ENCODE results near the gene LBX1. TPM values are rescaled to one million over a fixed set of nuclear protein-coding genes. Genes with fewer than 3 reads are reported as not detected.
"Not testable (repeated sequence)": the region's sequence is repeated elsewhere in the genome, so short reads cannot be mapped to it uniquely, and the experiment has no call there.

LBX1 gene
- total RNA-seq, 2 donors from 2014 or later: not detected

DNA sequence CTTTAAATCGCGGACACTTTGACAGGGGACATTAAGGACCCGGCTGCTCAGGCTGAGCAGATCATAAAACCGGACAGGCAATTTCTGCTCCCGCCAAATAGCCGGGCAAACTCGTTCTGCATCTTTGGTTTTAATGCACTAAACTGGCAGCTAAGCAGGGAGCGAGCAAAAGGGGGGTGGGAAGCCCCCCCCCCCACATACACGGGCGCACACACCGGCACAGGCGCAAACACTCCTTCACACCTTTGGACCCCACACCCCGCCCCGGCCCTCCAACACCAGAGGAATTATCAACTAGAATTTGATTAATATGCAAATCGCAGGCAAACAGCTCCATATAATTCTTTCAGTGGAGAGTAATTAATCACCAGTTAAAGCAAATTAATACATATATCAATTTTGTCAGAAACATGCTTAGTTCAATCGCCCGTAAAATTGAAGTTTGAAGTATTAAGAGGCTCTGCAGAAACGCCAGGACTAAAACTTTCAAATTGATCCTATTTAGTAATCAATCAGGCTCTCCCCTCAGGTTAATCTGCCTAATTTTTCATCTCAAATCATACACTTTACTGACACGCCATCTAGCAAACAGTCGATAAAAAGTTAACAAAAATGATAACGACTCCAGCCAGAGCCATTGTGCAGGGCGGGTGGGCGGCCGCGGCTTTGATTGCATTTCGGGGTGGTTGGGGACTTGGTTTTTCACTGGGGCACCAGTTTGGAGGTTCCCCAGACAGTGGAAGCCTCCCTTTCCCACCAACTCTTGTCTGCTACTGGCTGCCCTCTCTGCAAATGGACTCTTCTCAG lies 9.9 kb downstream of the LBX1 start:
- ATAC-seq (replicated peaks in 1 of 2) (no peak), DNase-seq (no peak)
- no peak overlapping the region for H3K4me3 Mint-ChIP-seq
- H3K9me3 Mint-ChIP-seq: no peaks in the 10 kb centered on the region
- no peak overlapping the region for H3K27ac Mint-ChIP-seq
- H3K36me3 Mint-ChIP-seq (ENCODE audit: insufficient read depth in 2 of 2): no peaks in the 10 kb centered on the region
- peaks cover 30% of the 10 kb centered on the region for H3K4me1 Mint-ChIP-seq (ENCODE audit: low read depth)
- peaks cover 88% of the 10 kb centered on the region for H3K27me3 Mint-ChIP-seq (ENCODE audit: low read depth)

DNA sequence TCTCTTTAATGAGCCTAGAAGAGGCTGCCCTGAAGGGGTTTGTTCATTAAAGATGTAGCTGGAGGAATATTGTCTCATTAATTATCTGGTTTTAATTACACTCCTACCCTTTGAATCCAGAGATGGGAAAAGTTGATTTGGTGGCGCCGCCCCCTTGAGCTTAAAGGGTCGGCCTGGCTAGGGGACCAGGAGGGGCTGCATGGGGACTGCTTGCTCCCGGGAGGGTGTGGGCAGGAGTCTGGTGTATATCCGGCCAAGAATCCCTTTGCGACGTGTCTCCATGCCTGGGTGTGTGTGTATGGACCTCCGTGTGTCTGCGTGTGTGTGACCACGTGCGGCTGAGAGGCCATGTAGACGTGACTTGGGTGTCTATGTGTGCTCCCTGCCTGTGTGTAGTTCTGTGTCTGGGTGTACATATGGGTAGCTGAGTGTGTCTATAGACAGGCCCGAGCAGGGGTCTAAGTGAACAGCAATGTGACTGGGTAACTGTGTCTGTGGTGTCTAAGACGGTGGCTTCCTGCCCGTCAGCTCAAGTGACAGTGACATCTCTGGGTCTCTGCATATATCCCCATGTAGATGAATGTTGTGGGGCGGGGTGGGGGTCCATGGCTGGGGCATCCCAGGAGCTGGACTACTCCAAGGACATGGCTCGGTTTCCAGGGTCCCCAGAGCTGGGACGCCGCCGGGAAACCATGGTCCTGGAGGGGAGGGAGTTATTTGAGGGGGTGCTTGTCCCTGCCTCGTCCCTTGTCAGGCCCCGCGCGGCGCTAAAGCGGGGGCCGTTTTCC lies 10.7 kb downstream of the LBX1 start:
- ATAC-seq (replicated peaks in 1 of 2) (no peak), DNase-seq (no peak)
- peak overlapping the region; percentile 56 for H3K27ac Mint-ChIP-seq
- H3K4me3 Mint-ChIP-seq: peak overlapping the region in 1 of 2 donors; percentile 9
- no peaks in the 10 kb centered on the region for H3K9me3 Mint-ChIP-seq
- peaks cover 30% of the 10 kb centered on the region for H3K4me1 Mint-ChIP-seq (ENCODE audit: low read depth)
- H3K36me3 Mint-ChIP-seq (ENCODE audit: insufficient read depth in 2 of 2): no peaks in the 10 kb centered on the region
- H3K27me3 Mint-ChIP-seq (ENCODE audit: low read depth): peaks cover 85% of the 10 kb centered on the region

DNA sequence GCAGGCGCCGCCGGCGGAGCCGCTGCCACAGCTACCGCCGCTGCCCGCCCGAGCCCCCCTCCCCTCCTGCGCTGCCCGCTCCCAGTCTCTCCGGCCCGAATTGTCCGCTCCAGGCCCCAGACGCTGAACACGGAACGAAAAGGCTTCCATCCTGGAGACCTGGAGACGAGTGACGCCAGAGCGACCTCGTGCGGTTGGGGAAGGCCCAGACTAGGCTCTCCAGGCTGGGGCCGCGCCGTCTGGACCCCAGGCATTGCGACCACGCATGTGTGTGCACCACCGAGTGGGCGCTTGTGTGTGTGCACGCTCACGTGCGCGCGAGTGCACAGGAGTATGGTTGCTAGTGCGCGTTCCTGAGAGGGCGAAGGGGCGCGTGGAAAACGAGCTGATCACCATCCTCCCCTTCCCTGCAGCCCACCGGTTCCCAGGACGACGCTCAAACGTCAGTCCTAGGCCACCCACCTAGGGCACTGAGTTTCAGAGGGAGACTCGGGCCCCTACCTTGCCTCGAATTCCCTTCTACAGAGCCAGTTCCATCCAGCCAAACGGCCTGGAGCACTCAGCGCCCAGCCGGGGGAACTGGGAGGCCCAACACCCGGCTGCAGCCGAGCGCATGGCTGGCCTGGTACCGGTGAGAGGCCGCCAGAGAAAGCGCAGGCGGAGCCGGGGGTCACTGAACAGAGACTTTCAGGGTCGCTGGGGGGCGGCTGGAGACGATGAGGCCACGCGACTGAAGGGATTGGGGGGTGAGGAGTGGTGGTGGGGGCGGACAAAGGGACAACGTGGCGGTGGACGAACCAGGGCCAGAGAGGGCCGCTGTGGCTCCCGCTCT lies 11.6 kb downstream of the LBX1 start:
- ATAC-seq (replicated peaks in 1 of 2) (no peak), DNase-seq (no peak)
- H3K27me3 Mint-ChIP-seq (ENCODE audit: low read depth): peaks cover 82% of the 10 kb centered on the region
- no peaks in the 10 kb centered on the region for H3K36me3 Mint-ChIP-seq (ENCODE audit: insufficient read depth in 2 of 2)
- peak overlapping the region; percentile 14 to 21 for H3K4me3 Mint-ChIP-seq
- H3K4me1 Mint-ChIP-seq (ENCODE audit: low read depth): peaks cover 30% of the 10 kb centered on the region
- H3K9me3 Mint-ChIP-seq: no peaks in the 10 kb centered on the region
- H3K27ac Mint-ChIP-seq: no peak overlapping the region

DNA sequence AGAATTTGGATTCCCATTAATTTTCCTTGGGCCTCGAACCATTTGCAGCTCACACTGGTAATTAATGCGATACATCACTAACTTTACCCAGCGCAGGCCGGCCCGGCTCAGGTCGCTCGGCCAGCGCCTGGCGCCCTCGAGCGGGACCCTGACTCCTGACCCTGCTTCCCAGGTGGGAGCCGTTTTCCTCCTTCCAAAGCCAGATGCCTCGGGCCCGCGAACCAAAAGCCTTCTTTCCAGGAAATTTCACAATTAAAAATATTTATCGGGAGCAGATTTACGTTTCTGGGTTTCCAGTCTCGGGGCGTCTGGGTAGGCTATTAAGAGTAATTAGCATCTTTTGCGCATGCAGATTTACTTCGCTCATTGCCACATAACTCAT lies 12.2 kb downstream of the LBX1 start:
- Mint-ChIP-seq H3K4me3 (peak overlapping the region; percentile 70 to 73), H3K4me1 (ENCODE audit: low read depth) (peaks cover 30% of the 10 kb centered on the region), H3K9me3 (no peaks in the 10 kb centered on the region), H3K27ac (no peak overlapping the region), H3K27me3 (ENCODE audit: low read depth) (peaks cover 82% of the 10 kb centered on the region), H3K36me3 (ENCODE audit: insufficient read depth in 2 of 2) (no peaks in the 10 kb centered on the region)
- no peak for ATAC-seq (replicated peaks in 1 of 2)
- DNase-seq: no peak

DNA sequence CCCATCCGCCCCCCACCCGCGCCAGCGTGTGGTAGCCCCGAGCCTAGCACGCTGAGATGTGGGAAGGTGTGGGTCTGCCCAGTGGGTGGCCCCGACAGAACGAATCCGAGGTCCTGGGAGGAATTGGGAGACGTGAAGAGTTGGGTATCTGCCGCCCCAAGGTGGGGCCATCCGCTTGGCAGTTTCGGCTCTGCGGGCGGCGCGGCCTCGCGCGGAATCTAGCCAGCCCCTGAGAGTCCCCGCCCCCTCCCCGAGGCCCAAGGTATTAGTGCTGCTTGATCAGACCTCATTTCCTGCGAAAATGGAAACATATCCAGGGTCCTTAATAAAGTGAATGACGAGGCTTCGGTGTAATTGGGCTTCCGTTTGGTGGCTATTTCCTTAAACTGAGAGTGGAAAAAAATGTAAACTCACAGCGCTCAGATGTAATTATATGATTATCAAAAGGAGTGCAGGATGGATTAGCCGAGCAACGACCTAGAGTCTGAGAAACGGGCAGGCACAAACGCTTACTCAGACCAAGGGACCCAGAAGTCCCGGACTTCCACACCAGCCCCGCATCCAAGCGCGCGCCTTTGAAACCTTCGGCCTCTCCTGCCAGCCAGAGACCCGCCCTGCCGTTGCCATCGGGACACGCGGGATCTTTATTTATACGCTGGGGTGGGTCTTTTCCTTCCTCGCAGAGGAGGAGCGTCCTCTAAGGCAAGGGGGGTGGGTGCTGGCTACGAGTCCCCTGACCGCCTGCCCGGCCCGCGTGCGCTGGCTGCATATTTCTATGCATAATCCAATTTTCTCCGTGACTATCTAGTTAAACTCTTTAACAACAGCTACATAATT lies 12.8 kb downstream of the LBX1 start:
- peak overlapping the region; percentile 70 to 73 for H3K4me3 Mint-ChIP-seq

DNA sequence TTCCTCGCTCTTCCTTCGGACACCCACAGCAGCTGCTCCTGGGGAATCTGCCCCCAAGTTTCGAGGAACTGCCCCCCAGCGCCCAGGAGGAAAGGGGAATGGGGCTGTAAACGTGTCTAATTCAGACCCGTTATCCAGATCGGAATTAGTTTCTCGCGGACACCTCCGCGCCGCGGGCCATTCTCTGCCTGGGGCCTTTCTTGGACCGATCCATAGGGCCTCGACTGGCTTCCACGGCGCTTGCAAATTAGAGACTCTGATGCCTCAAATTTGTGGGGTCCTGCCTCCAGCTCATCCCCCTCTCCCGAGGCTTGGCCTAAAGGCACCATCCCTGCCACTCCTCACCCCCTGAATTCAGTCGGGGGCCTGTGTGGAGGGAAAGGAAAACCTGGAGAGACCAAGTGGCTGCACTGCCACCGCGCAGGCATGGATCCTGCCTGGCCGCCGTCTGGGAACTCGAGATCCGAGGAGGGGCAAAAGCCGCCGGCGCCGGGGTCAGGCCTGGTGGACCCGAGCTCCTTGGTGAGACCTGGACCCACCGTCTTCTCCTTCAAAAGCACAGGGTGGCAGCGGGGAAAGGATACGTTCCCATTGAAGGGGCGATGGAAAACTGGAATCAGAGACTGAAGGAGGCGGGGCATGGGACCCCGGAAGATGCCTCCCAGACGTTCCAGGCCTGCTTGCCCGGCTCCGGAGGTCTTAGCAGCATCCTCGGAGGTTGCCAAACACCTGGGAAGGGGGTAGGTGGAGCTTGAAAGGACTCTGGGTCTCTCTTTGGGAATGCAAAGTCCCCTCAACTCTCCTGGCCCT lies 13.7 kb downstream of the LBX1 start:
- H3K9me3 Mint-ChIP-seq: no peaks in the 10 kb centered on the region
- peak overlapping the region; percentile 79 to 85 for H3K4me3 Mint-ChIP-seq
- no peak for ATAC-seq (replicated peaks in 1 of 2)
- peaks cover 81% of the 10 kb centered on the region for H3K27me3 Mint-ChIP-seq (ENCODE audit: low read depth)
- peaks cover 30% of the 10 kb centered on the region for H3K4me1 Mint-ChIP-seq (ENCODE audit: low read depth)
- no peak for DNase-seq
- no peaks in the 10 kb centered on the region for H3K36me3 Mint-ChIP-seq (ENCODE audit: insufficient read depth in 2 of 2)
- H3K27ac Mint-ChIP-seq: no peak overlapping the region

More for the DNA sequence above, 12.8 kb downstream of the LBX1 start:
- Mint-ChIP-seq H3K4me1 (ENCODE audit: low read depth) (peaks cover 30% of the 10 kb centered on the region), H3K36me3 (ENCODE audit: insufficient read depth in 2 of 2) (no peaks in the 10 kb centered on the region), H3K27ac (peak overlapping the region; percentile 64), H3K27me3 (ENCODE audit: low read depth) (peaks cover 81% of the 10 kb centered on the region), H3K9me3 (no peaks in the 10 kb centered on the region)
- no peak for DNase-seq
- no peak for ATAC-seq (replicated peaks in 1 of 2)

DNA sequence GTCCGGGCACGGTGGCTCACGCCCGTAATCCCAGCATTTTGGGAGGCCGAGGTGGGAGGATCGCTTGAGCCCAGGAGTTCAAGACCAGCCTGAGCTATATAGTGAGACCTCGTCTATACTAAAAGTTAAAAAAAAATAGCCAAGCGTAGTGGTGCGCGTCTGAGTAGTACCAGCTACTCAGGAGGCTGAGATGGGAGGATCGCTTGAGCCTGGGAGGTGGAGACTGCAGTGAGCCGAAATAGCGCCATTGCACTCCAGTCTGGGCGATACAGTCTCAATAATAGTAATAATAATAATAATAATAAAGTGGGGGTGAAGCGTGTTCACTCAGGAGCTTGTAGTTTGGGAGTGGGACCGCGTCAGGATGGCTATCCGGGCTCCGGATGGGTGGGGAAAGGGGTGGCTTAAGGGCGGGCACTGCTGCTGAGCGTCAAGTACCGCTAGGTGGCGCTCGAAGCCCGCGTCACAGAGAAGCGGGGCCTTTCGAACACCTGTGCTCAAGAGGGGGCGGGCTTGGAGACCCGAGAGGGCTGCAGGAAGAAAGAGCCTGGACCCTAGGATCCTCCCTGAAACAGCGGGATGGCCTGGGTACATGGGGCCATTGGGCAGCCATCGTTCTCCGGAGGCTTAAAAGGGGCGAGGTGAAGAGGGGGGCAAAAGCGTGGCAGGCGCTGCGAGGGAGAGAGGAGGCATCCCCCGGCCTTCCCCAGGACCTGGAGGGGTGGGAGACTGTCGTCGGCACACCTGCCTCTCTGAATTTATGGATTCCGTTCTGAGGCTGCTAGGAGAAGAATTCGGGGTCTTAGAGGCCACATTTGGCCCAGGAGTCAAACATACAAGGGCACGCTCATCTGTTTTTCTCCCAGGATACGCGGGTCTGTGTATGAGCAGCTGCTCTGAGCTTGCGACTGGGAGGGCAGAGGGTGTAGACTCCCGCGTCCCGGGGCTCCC lies 14.5 kb downstream of the LBX1 start:
- Mint-ChIP-seq H3K4me3 (peak overlapping the region; percentile 79 to 85), H3K27ac (peak overlapping the region; percentile 11), H3K36me3 (ENCODE audit: insufficient read depth in 2 of 2) (no peaks in the 10 kb centered on the region), H3K27me3 (ENCODE audit: low read depth) (peaks cover 81% of the 10 kb centered on the region), H3K4me1 (ENCODE audit: low read depth) (peaks cover 30% of the 10 kb centered on the region), H3K9me3 (no peaks in the 10 kb centered on the region)
- ATAC-seq (replicated peaks in 1 of 2): peak; percentile 86 to 88
- DNase-seq: peak; percentile 82 to 85

DNA sequence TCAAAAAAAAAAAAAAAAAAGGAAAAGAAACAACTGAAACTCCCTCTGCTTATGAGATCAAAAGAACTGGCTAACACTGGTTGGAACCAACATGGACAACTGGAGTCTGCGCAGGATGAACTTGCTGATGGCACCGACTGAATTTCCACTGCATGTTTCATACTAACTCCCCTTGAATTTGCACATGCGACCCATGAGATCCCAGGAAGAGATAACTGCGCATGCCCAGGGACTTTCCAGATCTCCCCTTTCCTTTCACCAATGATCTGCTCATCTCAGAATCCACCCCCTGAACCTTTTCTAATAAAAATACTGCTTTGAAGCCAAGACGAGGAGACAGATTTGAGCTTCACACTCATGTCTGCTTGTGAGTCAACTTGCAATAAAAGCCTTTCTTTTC lies 20.7 kb downstream of the LBX1 start:
- Mint-ChIP-seq H3K27me3 (ENCODE audit: low read depth) (peaks cover 57% of the 10 kb centered on the region), H3K4me3 (no peak overlapping the region), H3K36me3 (ENCODE audit: insufficient read depth in 2 of 2) (no peaks in the 10 kb centered on the region), H3K9me3 (no peaks in the 10 kb centered on the region), H3K27ac (no peak overlapping the region), H3K4me1 (ENCODE audit: low read depth) (no peaks in the 10 kb centered on the region)
- DNase-seq: no peak
- no peak for ATAC-seq (replicated peaks in 1 of 2)

DNA sequence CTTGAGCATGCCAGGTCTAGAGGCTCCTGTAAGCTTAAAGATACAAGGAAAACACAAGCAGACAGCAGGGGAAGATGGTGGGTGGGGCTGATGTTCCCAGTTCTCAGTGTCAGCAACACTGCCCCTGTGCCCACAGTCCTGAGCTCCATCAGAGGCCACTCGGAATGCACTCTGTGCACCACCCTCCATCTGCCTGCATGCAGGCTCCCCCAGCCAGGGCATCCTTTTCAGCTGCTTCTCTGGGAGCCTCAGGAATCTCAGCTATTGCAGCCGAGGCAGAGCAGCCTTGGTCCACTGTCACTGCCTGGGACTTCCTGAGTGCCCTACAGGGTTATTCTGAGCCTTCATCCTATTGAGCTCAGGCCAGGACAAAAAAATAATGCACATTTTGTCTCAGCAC lies 22.2 kb downstream of the LBX1 start:
- no peak for DNase-seq
- H3K9me3 Mint-ChIP-seq: no peaks in the 10 kb centered on the region
- H3K36me3 Mint-ChIP-seq (ENCODE audit: insufficient read depth in 2 of 2): no peaks in the 10 kb centered on the region
- no peak overlapping the region for H3K4me3 Mint-ChIP-seq
- no peak overlapping the region for H3K27ac Mint-ChIP-seq
- no peaks in the 10 kb centered on the region for H3K4me1 Mint-ChIP-seq (ENCODE audit: low read depth)
- peaks cover 45% of the 10 kb centered on the region for H3K27me3 Mint-ChIP-seq (ENCODE audit: low read depth)
- ATAC-seq (replicated peaks in 1 of 2): no peak

DNA sequence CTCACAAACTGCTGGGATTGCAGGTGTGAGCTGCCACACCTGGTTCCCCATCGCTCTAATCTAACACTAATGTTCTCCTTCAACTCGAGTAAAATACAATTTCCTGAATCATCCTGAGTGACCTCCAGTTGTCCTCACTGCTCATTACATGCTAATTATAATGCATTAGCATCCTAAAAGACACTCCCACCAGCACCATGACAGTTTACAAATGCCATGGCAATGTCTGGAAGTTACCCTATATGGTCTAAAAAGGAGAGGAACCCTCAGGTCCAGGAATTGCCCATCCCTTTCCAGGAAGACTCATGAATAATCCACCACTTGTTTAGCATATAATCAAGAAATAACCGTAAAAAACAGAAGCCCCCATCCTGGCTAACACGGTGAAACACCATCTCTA lies 26.6 kb downstream of the LBX1 start:
- not testable (repeated sequence) for H3K4me1 Mint-ChIP-seq (ENCODE audit: low read depth); H3K4me3 Mint-ChIP-seq; H3K36me3 Mint-ChIP-seq (ENCODE audit: insufficient read depth in 2 of 2); ATAC-seq (replicated peaks in 1 of 2); H3K27me3 Mint-ChIP-seq (ENCODE audit: low read depth); H3K9me3 Mint-ChIP-seq; H3K27ac Mint-ChIP-seq; DNase-seq

DNA sequence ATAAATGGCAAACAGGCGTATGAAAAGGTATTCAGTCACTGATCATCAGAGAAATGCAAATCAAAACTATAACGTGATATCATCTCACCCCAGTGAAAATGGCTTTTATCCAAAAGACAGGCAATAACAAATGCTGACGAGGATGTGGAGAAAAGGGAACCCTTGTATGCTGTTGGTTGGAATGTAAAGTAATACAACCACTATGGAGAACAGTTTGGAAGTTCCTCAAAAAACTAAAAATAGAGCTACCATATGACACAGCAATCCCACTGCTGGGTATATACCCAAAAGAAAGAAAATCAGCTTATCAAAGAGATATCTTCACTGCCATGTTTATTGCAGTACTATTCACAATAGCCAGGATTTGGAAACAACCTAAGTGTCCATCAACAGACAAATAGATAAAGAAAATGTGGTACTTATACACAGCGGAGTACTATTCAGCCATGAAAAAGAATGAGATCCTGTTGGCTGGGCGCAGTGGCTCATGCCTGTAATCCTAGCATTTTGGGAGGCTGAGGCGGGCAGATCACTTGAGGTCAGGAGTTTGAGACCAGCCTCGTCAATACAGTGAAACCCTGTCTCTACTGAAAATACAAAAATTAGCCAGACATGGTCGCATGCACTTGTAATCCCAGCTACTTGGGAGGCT lies 30.8 kb downstream of the LBX1 start:
- not testable (repeated sequence) for H3K36me3 Mint-ChIP-seq (ENCODE audit: insufficient read depth in 2 of 2); DNase-seq; H3K4me1 Mint-ChIP-seq (ENCODE audit: low read depth); ATAC-seq (replicated peaks in 1 of 2); H3K4me3 Mint-ChIP-seq; H3K9me3 Mint-ChIP-seq; H3K27me3 Mint-ChIP-seq (ENCODE audit: low read depth); H3K27ac Mint-ChIP-seq

All from activated T-cell treated with anti-CD3 and anti-CD28 coated beads, Interleukin-2, amount 50 U/mL, for 72 hours (primary cell).